Measurements from ENCODE around the gene UVRAG. TPM values are rescaled to one million over a fixed set of nuclear protein-coding genes. Genes with fewer than 3 reads are reported as not detected.

The UVRAG gene
- total and polyA plus RNA-seq, 2 of the 13 experiments (the other 11 are each of a cell fraction or from before 2014, with no cell fraction given) = 9.7 to 17.3 TPM

DNA sequence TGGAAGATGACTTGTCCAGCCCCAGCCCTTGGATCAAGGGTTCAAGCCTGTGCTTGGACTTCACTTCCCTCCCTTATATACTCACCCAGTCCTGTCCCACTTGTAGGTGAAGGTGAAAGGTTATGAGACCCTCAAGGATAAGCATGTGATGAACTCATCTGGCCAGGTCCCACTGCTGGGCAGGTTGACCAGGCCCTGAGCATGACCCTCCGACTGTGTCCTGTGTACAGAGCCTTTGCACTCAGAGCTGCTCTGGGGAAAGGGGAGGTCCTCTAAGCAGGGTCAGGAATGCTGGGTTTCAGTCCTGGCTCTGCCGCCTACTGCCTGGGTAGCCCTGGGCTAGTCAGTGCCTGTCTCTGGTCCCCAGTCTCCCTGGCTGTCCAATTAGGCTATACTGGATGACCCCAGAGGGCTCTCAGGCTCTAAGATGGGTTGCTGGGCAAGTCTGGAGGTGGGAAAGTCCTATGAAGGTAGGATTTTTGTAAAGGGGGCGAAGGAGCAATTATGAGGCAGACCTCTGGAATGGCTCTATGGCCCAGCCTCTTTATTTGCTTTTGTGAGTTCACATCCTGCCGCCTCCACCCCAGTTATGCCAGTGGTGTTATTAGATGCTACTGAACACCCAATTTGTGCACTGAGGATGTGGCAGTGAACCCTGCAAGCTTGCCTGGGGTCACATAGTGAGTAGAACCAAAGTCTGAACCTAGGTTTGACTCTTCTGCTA lies 32.3 kb upstream of the UVRAG start (continued):
- TF ChIP-seq ELK4 (CRISPR knock-in tag; IDR thresholded peaks at IDR 0.05; ENCODE audit: borderline replicate concordance) (no peak), ARID4A (CRISPR knock-in tag; IDR thresholded peaks at IDR 0.05; ENCODE audit: borderline replicate concordance) (peak; percentile 50; the same call in 1 of the 2 replicates), ZNF10 (CRISPR knock-in tag; IDR thresholded peaks at IDR 0.05; ENCODE audit: borderline replicate concordance, low read depth) (no peak), ZNF883 (CRISPR knock-in tag; IDR thresholded peaks at IDR 0.05; ENCODE audit: not compliant biosample characterization) (no peak), SNAPC2 (CRISPR knock-in tag; IDR thresholded peaks at IDR 0.05) (no peak), KLF12 (CRISPR knock-in tag; IDR thresholded peaks at IDR 0.05; ENCODE audit: borderline replicate concordance) (no peak), RORA (CRISPR knock-in tag; IDR thresholded peaks at IDR 0.05) (no peak), ZBTB39 (CRISPR knock-in tag; IDR thresholded peaks at IDR 0.05) (no peak), KDM3A (CRISPR knock-in tag; IDR thresholded peaks at IDR 0.05; ENCODE audit: low read depth) (no peak), TBX3 (IDR thresholded peaks at IDR 0.05; ENCODE audit: borderline replicate concordance) (peak; percentile 39; the same call in 1 of the 2 replicates), SIN3A (IDR thresholded peaks at IDR 0.05; ENCODE audit: borderline replicate concordance, low read depth, low read length) (no peak), CHD2 (IDR thresholded peaks at IDR 0.05; ENCODE audit: low read depth, low read length) (no peak), THAP11 (CRISPR knock-in tag; IDR thresholded peaks at IDR 0.05) (peak; percentile 7; the same call in 1 of the 2 replicates), ZBTB2 (CRISPR knock-in tag; IDR thresholded peaks at IDR 0.05; ENCODE audit: low read depth) (no peak), ZNF766 (CRISPR knock-in tag; IDR thresholded peaks at IDR 0.05; ENCODE audit: borderline replicate concordance) (no peak), FOXP1 (IDR thresholded peaks at IDR 0.05) (no peak), FOXP1 (CRISPR knock-in tag; IDR thresholded peaks at IDR 0.05) (peak; percentile 24; the same call in 1 of the 2 replicates), ZNF530 (CRISPR knock-in tag; IDR thresholded peaks at IDR 0.05; ENCODE audit: low read depth) (no peak), DDIT3 (CRISPR knock-in tag; IDR thresholded peaks at IDR 0.05) (no peak), GATAD2A (CRISPR knock-in tag; IDR thresholded peaks at IDR 0.05) (peak; percentile 79), ZNF7 (CRISPR knock-in tag; IDR thresholded peaks at IDR 0.05) (no peak), SIN3B (IDR thresholded peaks at IDR 0.05; ENCODE audit: low read length) (no peak)

All from HepG2 (cell line).